Vagina (tissue), 2 donors: ENCODE data around the gene CD200R1L. TPM values are rescaled to one million over a fixed set of nuclear protein-coding genes. Genes with fewer than 3 reads are reported as not detected.
A peak's percentile ranks its signal among the peaks of the same experiment; 100 is the strongest.

Source experiments
- DNase-seq, 2 donors: peaks; one replicate each; pipeline ENCODE4 v3.0.0-alpha.2; 2017; ENCODE audit errors: extremely low spot score in 2 of 2
- H3K27ac ChIP-seq: fragments of 200-600 bp; sonication (generic); one replicate; pipeline ENCODE4 v1.5.1; 2019
- H3K27me3 ChIP-seq: fragments of 200-600 bp; sonication (generic); one replicate; pipeline ENCODE4 v1.5.1; 2019
- H3K36me3 ChIP-seq, 2 donors: fragments of 200-600 bp; sonication (generic); one replicate each; pipeline ENCODE4 v1.5.1; 2017 to 2019
- H3K4me1 ChIP-seq: fragments of 200-600 bp; sonication (generic); one replicate; pipeline ENCODE4 v1.5.1; 2019
- H3K4me3 ChIP-seq, 2 donors: fragments of 200-600 bp; sonication (generic); 1 replicate in 1 of 2; 2 replicates in 1 of 2; pipeline ENCODE4 v1.5.1; 2016 to 2019
- H3K9me3 ChIP-seq: fragments of 200-600 bp; sonication (generic); one replicate; pipeline ENCODE4 v1.5.1; 2019
- POLR2A ChIP-seq, 2 donors: fragments of 450-650 bp; IDR thresholded peaks; one replicate each; pipeline ENCODE4 v1.6.1; 2017; ENCODE audit warnings: antibody characterized with exemption in 2 of 2, mild to moderate bottlenecking in 2 of 2, moderate library complexity in 2 of 2
- POLR2AphosphoS5 ChIP-seq, 2 donors: sonication (generic); formaldehyde crosslinking; IDR thresholded peaks; one replicate each; pipeline ENCODE4 v1.9.0; 2017; ENCODE audit warnings: antibody characterized with exemption in 2 of 2, mild to moderate bottlenecking in 2 of 2, low read depth in 1 of 2; ENCODE audit not compliant: insufficient read depth in 1 of 2
- intact Hi-C: fragments of 100-400 bp; cut with DNase I; formaldehyde crosslinking; loops from one replicate; pipeline ENCODE4 v1.15.1; 2023
- total RNA-seq: library from RNA; depleted of rRNA; stranded (reverse); fragments of >200 nt; gene quantifications from one replicate; pipeline ENCODE4 v1.2.3, GENCODE V29; 2016
- TF ChIP-seq, protein P1 (sequence below), 3 experiments: fragments of 450-650 bp in 2 of 3; fragments of 200-600 bp in 1 of 3; sonication (generic) in 1 of 3; IDR thresholded peaks; one replicate each; pipeline ENCODE4 v1.5.1; 2017 to 2019; ENCODE audit warnings: antibody characterized with exemption in 3 of 3, mild to moderate bottlenecking in 2 of 3, moderate library complexity in 2 of 3

Gene CD200R1L
- total RNA-seq, 1 donor from 2014 or later, result not detected

- TF ChIP-seq POLR2AphosphoS5 (IDR thresholded peaks at IDR 0.05; ENCODE audit: insufficient read depth in 1 of 2, low read depth in 1 of 2), result peak in 1 of 2 donors; percentile 8
- TF ChIP-seq, protein P1, sequence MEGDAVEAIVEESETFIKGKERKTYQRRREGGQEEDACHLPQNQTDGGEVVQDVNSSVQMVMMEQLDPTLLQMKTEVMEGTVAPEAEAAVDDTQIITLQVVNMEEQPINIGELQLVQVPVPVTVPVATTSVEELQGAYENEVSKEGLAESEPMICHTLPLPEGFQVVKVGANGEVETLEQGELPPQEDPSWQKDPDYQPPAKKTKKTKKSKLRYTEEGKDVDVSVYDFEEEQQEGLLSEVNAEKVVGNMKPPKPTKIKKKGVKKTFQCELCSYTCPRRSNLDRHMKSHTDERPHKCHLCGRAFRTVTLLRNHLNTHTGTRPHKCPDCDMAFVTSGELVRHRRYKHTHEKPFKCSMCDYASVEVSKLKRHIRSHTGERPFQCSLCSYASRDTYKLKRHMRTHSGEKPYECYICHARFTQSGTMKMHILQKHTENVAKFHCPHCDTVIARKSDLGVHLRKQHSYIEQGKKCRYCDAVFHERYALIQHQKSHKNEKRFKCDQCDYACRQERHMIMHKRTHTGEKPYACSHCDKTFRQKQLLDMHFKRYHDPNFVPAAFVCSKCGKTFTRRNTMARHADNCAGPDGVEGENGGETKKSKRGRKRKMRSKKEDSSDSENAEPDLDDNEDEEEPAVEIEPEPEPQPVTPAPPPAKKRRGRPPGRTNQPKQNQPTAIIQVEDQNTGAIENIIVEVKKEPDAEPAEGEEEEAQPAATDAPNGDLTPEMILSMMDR (IDR thresholded peaks at IDR 0.05), result no peak
- no peak for TF ChIP-seq POLR2A (IDR thresholded peaks at IDR 0.05)
- intact Hi-C loops, result loop anchor here (5.0 to 10.0 kb wide), 2 partner anchors 77 to 170 kb away; partner anchors contain the start of gene CCDC80
- H3K36me3 ChIP-seq, result no peaks in the 10 kb centered on the region
These were observed 34.6 kb downstream of the CD200R1L start for GRCh38 chr3:112811917-112812660.

DNA sequence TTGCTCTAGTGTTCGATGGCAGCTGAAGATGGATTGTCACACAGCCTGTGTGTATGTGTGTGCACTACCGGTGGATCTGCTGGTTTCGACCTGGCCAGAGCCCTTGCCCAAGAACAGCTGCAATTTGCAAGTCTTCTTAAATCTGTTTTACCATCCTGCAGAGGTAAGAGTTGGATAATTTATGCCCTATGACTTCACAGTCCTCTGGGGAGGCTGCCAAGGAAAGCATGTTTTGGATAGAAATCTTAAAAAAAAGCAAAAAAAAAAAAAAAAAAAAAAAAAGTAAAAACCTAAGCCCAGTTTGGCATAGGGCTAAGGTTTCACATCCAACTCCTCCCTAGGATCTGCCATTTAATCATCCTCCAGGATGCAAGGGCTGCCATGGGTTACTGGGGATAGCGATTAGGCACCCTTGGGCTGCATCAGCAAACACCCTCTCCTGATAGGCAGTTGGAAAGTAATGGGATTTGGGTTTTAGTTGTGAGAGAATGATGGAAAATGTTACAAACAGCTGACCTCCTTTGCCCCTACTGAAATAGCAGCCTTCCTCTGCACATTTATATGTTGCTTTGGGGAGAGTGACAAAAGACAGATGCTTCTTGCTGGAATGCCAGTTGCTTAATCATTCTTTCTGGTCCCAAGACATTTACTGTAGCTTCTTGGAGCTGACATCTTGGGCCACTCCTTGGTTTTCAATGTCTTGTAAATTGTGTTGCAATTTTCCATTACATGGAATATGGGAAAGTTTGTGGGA is 35.4 kb downstream of the CD200R1L start:
- Histone ChIP-seq H3K4me3 (no peak overlapping the region), H3K27ac (peak overlapping the region; percentile 70), H3K27me3 (no peaks in the 10 kb centered on the region), H3K4me1 (peaks cover 59% of the 10 kb centered on the region), H3K9me3 (no peaks in the 10 kb centered on the region), H3K36me3 (no peaks in the 10 kb centered on the region)
- peak in 1 of 2 donors; percentile 93 for DNase-seq
- TF ChIP-seq POLR2A (IDR thresholded peaks at IDR 0.05), result no peak
- peak; percentile 69 to 76 for TF ChIP-seq POLR2AphosphoS5 (IDR thresholded peaks at IDR 0.05; ENCODE audit: insufficient read depth in 1 of 2, low read depth in 1 of 2)
- intact Hi-C loops, result loop anchor here (5.0 to 10.0 kb wide), 2 partner anchors 77 to 169 kb away; partner anchors contain the start of gene CCDC80

More at GRCh38 chr3:112811917-112812660, 34.6 kb downstream of the CD200R1L start:
- H3K27me3 ChIP-seq, result no peaks in the 10 kb centered on the region
- H3K4me1 ChIP-seq, result peaks cover 59% of the 10 kb centered on the region
- DNase-seq, result peak in 1 of 2 donors; percentile 93
- peak overlapping the region; percentile 70 for H3K27ac ChIP-seq
- H3K4me3 ChIP-seq, result no peak overlapping the region
- H3K9me3 ChIP-seq, result no peaks in the 10 kb centered on the region

GRCh38 chr3:112810561-112810960 is 36.1 kb downstream of the CD200R1L start:
- H3K27ac ChIP-seq, result peak overlapping the region; percentile 34
- intact Hi-C loops, result loop anchor here (5.0 to 10.0 kb wide), 2 partner anchors 76 to 168 kb away; partner anchors contain the start of gene CCDC80
- H3K4me3 ChIP-seq, result no peak overlapping the region
- no peaks in the 10 kb centered on the region for H3K27me3 ChIP-seq
- no peaks in the 10 kb centered on the region for H3K36me3 ChIP-seq
- H3K9me3 ChIP-seq, result no peaks in the 10 kb centered on the region
- H3K4me1 ChIP-seq, result peaks cover 59% of the 10 kb centered on the region
- TF ChIP-seq POLR2A (IDR thresholded peaks at IDR 0.05), result no peak
- no peak for TF ChIP-seq POLR2AphosphoS5 (IDR thresholded peaks at IDR 0.05; ENCODE audit: insufficient read depth in 1 of 2, low read depth in 1 of 2)
- TF ChIP-seq, protein P1 (IDR thresholded peaks at IDR 0.05), result no peak
- no peak for DNase-seq

- no peaks in the 10 kb centered on the region for H3K27me3 ChIP-seq
- H3K4me3 ChIP-seq, result no peak overlapping the region
- intact Hi-C loops, result no loop called here
- peaks cover 47% of the 10 kb centered on the region for H3K4me1 ChIP-seq
- no peak for DNase-seq
- H3K27ac ChIP-seq, result no peak overlapping the region
- TF ChIP-seq POLR2A (IDR thresholded peaks at IDR 0.05), result no peak
- TF ChIP-seq, protein P1 (IDR thresholded peaks at IDR 0.05), result no peak
- TF ChIP-seq POLR2AphosphoS5 (IDR thresholded peaks at IDR 0.05; ENCODE audit: insufficient read depth in 1 of 2, low read depth in 1 of 2), result no peak
- no peaks in the 10 kb centered on the region for H3K36me3 ChIP-seq
- H3K9me3 ChIP-seq, result no peaks in the 10 kb centered on the region
These were observed 38.5 kb downstream of the CD200R1L start for GRCh38 chr3:112808136-112808535.

- no peaks in the 10 kb centered on the region for H3K9me3 ChIP-seq
- DNase-seq, result no peak
- H3K4me1 ChIP-seq, result peaks cover 43% of the 10 kb centered on the region
- no peak overlapping the region for H3K4me3 ChIP-seq
- no peaks in the 10 kb centered on the region for H3K27me3 ChIP-seq
- TF ChIP-seq, protein P1 (IDR thresholded peaks at IDR 0.05), result no peak
- TF ChIP-seq POLR2AphosphoS5 (IDR thresholded peaks at IDR 0.05; ENCODE audit: insufficient read depth in 1 of 2, low read depth in 1 of 2), result no peak
- TF ChIP-seq POLR2A (IDR thresholded peaks at IDR 0.05), result no peak
- H3K27ac ChIP-seq, result no peak overlapping the region
- intact Hi-C loops, result no loop called here
- no peaks in the 10 kb centered on the region for H3K36me3 ChIP-seq
These were observed 39.0 kb downstream of the CD200R1L start for GRCh38 chr3:112807685-112808084.
